GM23338 (cell line): Measurements from ENCODE around the gene FARS2. TPM values are rescaled to one million over a fixed set of nuclear protein-coding genes. Genes with fewer than 3 reads are reported as not detected.

Experiments
- ATAC-seq: fragments of 200-7000 bp; cut with Tn5 transposase; 3 replicates; pipeline ENCODE4 v1.9.1; 2020
- DNase-seq: peaks from one replicate; pipeline ENCODE4 v3.0.0-alpha.2; 2015; ENCODE audit warnings: low spot score
- H2AFZ ChIP-seq: fragments of 200-600 bp; sonication (generic); 2 replicates; pipeline ENCODE4 v1.8.0; 2016; ENCODE audit warnings: antibody characterized with exemption, mild to moderate bottlenecking, moderate library complexity
- H3F3A ChIP-seq: fragments of 200-600 bp; sonication (generic); replicated peaks from 2 replicates; pipeline ENCODE4 v1.8.0; 2017; ENCODE audit warnings: antibody characterized with exemption, mixed run types, low read depth
- H3K27ac ChIP-seq: fragments of 200-600 bp; sonication (generic); 2 replicates; pipeline ENCODE4 v1.6.1; 2016; ENCODE audit warnings: low read depth
- H3K27me3 ChIP-seq: fragments of 200-600 bp; sonication (generic); 2 replicates; pipeline ENCODE4 v1.8.0; 2016; ENCODE audit warnings: mild to moderate bottlenecking, mixed run types, moderate library complexity; ENCODE audit not compliant: insufficient read depth
- H3K36me3 ChIP-seq: fragments of 200-600 bp; sonication (generic); 2 replicates; pipeline ENCODE4 v1.8.0; 2016; ENCODE audit warnings: mild to moderate bottlenecking; ENCODE audit not compliant: insufficient read depth
- H3K4me1 ChIP-seq: fragments of 200-600 bp; sonication (generic); 2 replicates; pipeline ENCODE4 v1.8.0; 2016; ENCODE audit warnings: mild to moderate bottlenecking, moderate library complexity; ENCODE audit not compliant: insufficient read depth
- H3K4me2 ChIP-seq: fragments of 200-600 bp; sonication (generic); 2 replicates; pipeline ENCODE4 v1.7.1; 2017; ENCODE audit warnings: mixed run types
- H3K4me3 ChIP-seq: fragments of 200-600 bp; sonication (generic); 2 replicates; pipeline ENCODE4 v1.6.1; 2016; ENCODE audit warnings: mixed run types
- H3K79me2 ChIP-seq: fragments of 200-600 bp; sonication (generic); replicated peaks from 2 replicates; pipeline ENCODE4 v1.8.0; 2017; ENCODE audit warnings: mild to moderate bottlenecking; ENCODE audit not compliant: insufficient read depth
- H3K9me2 ChIP-seq: fragments of 200-600 bp; sonication (generic); 2 replicates; pipeline ENCODE4 v1.8.0; 2017; ENCODE audit not compliant: insufficient read depth
- H4K20me1 ChIP-seq: fragments of 200-600 bp; sonication (generic); replicated peaks from 2 replicates; pipeline ENCODE4 v1.8.0; 2017; ENCODE audit warnings: mild to moderate bottlenecking; ENCODE audit not compliant: insufficient read depth
- H3K27ac Mint-ChIP-seq: 2 replicates; pipeline ENCODE4 v1.8.0; 2020; ENCODE audit warnings: inconsistent platforms, mild to moderate bottlenecking, moderate library complexity, mixed read lengths
- H3K27me3 Mint-ChIP-seq: 3 replicates; pipeline ENCODE4 v1.8.0; 2022; ENCODE audit warnings: low read depth, mild to moderate bottlenecking, moderate library complexity, mixed read lengths, inconsistent platforms; ENCODE audit not compliant: insufficient read depth, poor library complexity
- H3K36me3 Mint-ChIP-seq: 3 replicates; pipeline ENCODE4 v1.8.0; 2021; ENCODE audit warnings: low read depth, mild to moderate bottlenecking, inconsistent platforms, moderate library complexity, mixed read lengths
- H3K4me1 Mint-ChIP-seq: 3 replicates; pipeline ENCODE4 v1.8.0; 2020; ENCODE audit warnings: mild to moderate bottlenecking, inconsistent platforms, mixed read lengths
- H3K4me3 Mint-ChIP-seq: 3 replicates; pipeline ENCODE4 v1.8.0; 2021; ENCODE audit warnings: moderate library complexity, mild to moderate bottlenecking, inconsistent platforms, mixed read lengths
- H3K9me3 Mint-ChIP-seq: 3 replicates; pipeline ENCODE4 v1.8.0; 2020; ENCODE audit warnings: moderate library complexity, mild to moderate bottlenecking, inconsistent platforms, mixed read lengths
- CTCF ChIP-seq, 2 experiments: fragments of 200-600 bp in 1 of 2; sonication (generic) in 1 of 2; conservative IDR thresholded peaks; 2 replicates each; pipeline versions ENCODE4 v1.5.1 to v1.6.1; 2016 to 2017; ENCODE audit warnings: antibody characterized with exemption in 2 of 2, low read depth in 2 of 2, mild to moderate bottlenecking in 2 of 2, moderate library complexity in 1 of 2
- POLR2AphosphoS5 ChIP-seq: IDR thresholded peaks from 2 replicates; pipeline ENCODE4 v1.6.1; 2016; ENCODE audit warnings: antibody characterized with exemption, low read depth
- REST ChIP-seq: IDR thresholded peaks from one replicate; pipeline ENCODE4 v1.6.1; 2018; ENCODE audit warnings: antibody characterized with exemption; ENCODE audit not compliant: unreplicated experiment
- ZNF114 ChIP-seq: fragments of 250-450 bp; sonication (Bioruptor Pico); IDR thresholded peaks from 2 replicates; pipeline ENCODE4 v1.5.0; 2020; ENCODE audit warnings: mild to moderate bottlenecking, moderate library complexity
- ZNF331 ChIP-seq: fragments of 250-450 bp; sonication (Bioruptor Pico); IDR thresholded peaks from 2 replicates; pipeline ENCODE4 v1.5.0; 2020; ENCODE audit warnings: low read depth, mild to moderate bottlenecking, moderate library complexity
- ZNF462 ChIP-seq: fragments of 250-450 bp; sonication (Bioruptor Pico); IDR thresholded peaks from 2 replicates; pipeline ENCODE4 v1.5.0; 2020; ENCODE audit warnings: mild to moderate bottlenecking, moderate library complexity
- polyA plus RNA-seq: library from polyadenylated mRNA; unstranded; fragments of >200 nt; fragmentation: Nextera tagmentation; extraction: Ambion mirVana; gene quantifications from 2 replicates; pipeline ENCODE4 v1.2.1, GENCODE V29; 2016
- total RNA-seq: library from RNA; depleted of rRNA; stranded (reverse); fragments of >200 nt; shearing (Covaris generic); gene quantifications from 2 replicates; pipeline ENCODE4 v1.2.3, GENCODE V29; 2014

The FARS2 gene
- total and polyA plus RNA-seq, 2 experiments from 2014 or later = 7.6 to 19.0 TPM

- no peak for DNase-seq
- Mint-ChIP-seq H3K27me3 (peaks cover 2% of the 10 kb centered on the region), H3K4me3 (no peak overlapping the region), H3K4me1 (peaks cover 12% of the 10 kb centered on the region), H3K36me3 (no peaks in the 10 kb centered on the region), H3K9me3 (no peaks in the 10 kb centered on the region), H3K27ac (no peak overlapping the region)
- Histone ChIP-seq H3K4me2 (no peak overlapping the region), H3K27ac (no peak overlapping the region), H3K9me2 (peaks cover 8% of the 10 kb centered on the region; the same call in 1 of the 2 replicates), H3F3A (no peaks in the 10 kb centered on the region), H3K4me3 (no peak overlapping the region), H3K27me3 (no peaks in the 10 kb centered on the region), H2AFZ (no peak overlapping the region), H3K79me2 (no peaks in the 10 kb centered on the region), H3K4me1 (peaks cover 2% of the 10 kb centered on the region), H4K20me1 (no peaks in the 10 kb centered on the region), H3K36me3 (no peaks in the 10 kb centered on the region)
- TF ChIP-seq REST (no peak), POLR2AphosphoS5 (no peak), ZNF331 (no peak), ZNF114 (CRISPR knock-in tag) (no peak)
- no peak for ATAC-seq
These were observed 403.9 kb downstream of the FARS2 start for GRCh38 chr6:5665173-5665572.

GRCh38 chr6:5665667-5666066 lies 404.4 kb downstream of the FARS2 start:
- peaks cover 2% of the 10 kb centered on the region for H3K27me3 Mint-ChIP-seq
- no peak for DNase-seq
- H3K4me1 ChIP-seq = no peaks in the 10 kb centered on the region
- no peak overlapping the region for H3K4me3 Mint-ChIP-seq
- H3K27ac Mint-ChIP-seq = peak overlapping the region; percentile 38; the same call in 1 of the 2 replicates
- H2AFZ ChIP-seq = no peak overlapping the region
- no peaks in the 10 kb centered on the region for H3K36me3 Mint-ChIP-seq
- no peak overlapping the region for H3K4me2 ChIP-seq
- no peaks in the 10 kb centered on the region for H3K79me2 ChIP-seq
- no peak overlapping the region for H3K27ac ChIP-seq
- H3K4me3 ChIP-seq = no peak overlapping the region
- H3F3A ChIP-seq = no peaks in the 10 kb centered on the region
- peaks cover 8% of the 10 kb centered on the region; the same call in 1 of the 2 replicates for H3K9me2 ChIP-seq
- H4K20me1 ChIP-seq = no peaks in the 10 kb centered on the region
- H3K27me3 ChIP-seq = no peaks in the 10 kb centered on the region
- H3K4me1 Mint-ChIP-seq = peaks cover 11% of the 10 kb centered on the region
- no peaks in the 10 kb centered on the region for H3K9me3 Mint-ChIP-seq
- H3K36me3 ChIP-seq = no peaks in the 10 kb centered on the region
- ATAC-seq = no peak
- no peak for TF ChIP-seq CTCF (conservative IDR thresholded peaks at IDR 0.05; ENCODE audit: low read depth in 2 of 2)
- TF ChIP-seq ZNF462 (CRISPR knock-in tag) = no peak
- no peak for TF ChIP-seq REST
